Measurements from ENCODE around the gene RAB27A. TPM values are rescaled to one million over a fixed set of nuclear protein-coding genes. Genes with fewer than 3 reads are reported as not detected.

The RAB27A gene
- total and polyA plus RNA-seq, 9 of the 15 experiments (the other 6 are each of a cell fraction or from before 2014, with no cell fraction given): 31.5 to 171 (median 80.4) TPM

DNA sequence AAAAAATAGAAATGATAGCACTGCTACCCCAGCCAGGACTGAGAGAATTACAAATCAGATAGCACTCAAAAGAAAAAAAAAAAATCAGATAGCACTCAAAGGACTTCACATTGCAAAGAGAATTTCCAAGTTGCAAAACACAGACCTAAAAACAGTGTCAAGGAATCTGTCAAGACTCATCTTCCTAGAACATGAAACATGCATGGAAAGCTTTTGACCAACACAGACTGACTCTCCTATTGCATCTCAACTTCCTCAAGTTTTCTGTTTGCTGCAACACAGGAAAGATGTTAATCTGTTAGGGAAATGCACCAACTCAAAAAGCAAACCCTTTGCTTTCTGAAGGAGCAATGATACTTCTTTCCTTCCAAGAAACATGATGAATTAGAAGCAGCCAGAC lies 42.3 kb downstream of the RAB27A start:
- no peak overlapping the region; the same call in 1 of the 2 replicates for H3K4me2 ChIP-seq (ENCODE audit: insufficient read depth, low read length)
- in situ Hi-C loops (cut with MboI): no loop called here
- H4K20me1 ChIP-seq (replicated peaks; ENCODE audit: control insufficient read depth, insufficient read depth, low read length): no peaks in the 10 kb centered on the region
- intact Hi-C loops (cut with micrococcal nuclease): no loop called here
- FAIRE-seq (no peak), DNase-seq (ENCODE audit: extremely low read depth in 1 of 4, low spot score in 3 of 4) (no peak), ATAC-seq (peak; percentile 4; the same call in 1 of the 3 replicates)
- ChIA-PET CTCF (ENCODE audit: low intra/inter-chr PET ratio) (no interaction called here), POLR2A (interaction anchor here (0.5 to 2.5 kb wide), 2 partner anchors 10 to 35 kb away, joined by 3 to 9 read pairs; no protein-coding TSS in a partner anchor)
- H3K36me3 ChIP-seq (ENCODE audit: control insufficient read depth, insufficient read depth, low read length): peaks cover 33% of the 10 kb centered on the region
- no peak overlapping the region for H3K27ac ChIP-seq (ENCODE audit: extremely low read depth, low read depth, low read length)
- no peaks in the 10 kb centered on the region for H3K9me1 ChIP-seq (ENCODE audit: control insufficient read depth, insufficient read depth, low read length)
- peaks cover 8 to 33% of the 10 kb centered on the region in 2 experiments; a peak in 3 of 5 replicates for H3K4me1 ChIP-seq (replicated peaks in 1 of 2; ENCODE audit: control insufficient read depth in 2 of 2, insufficient read depth in 2 of 2, low read length in 2 of 2)
- BruUV-seq (replicated peaks): no TSS peak
- no peaks in the 10 kb centered on the region for H3K9me3 ChIP-seq (replicated peaks; ENCODE audit: control insufficient read depth, insufficient read depth, low read depth, low read length)
- H3K4me3 ChIP-seq: no peak overlapping the region
- peaks cover 74% of the 10 kb centered on the region for H3K79me2 ChIP-seq (ENCODE audit: control insufficient read depth, insufficient read depth, low read length)
- TF ChIP-seq NELFE (IDR thresholded peaks at IDR 0.05; ENCODE audit: insufficient read depth, insufficient read length) (no peak), BMI1 (IDR thresholded peaks at IDR 0.05; ENCODE audit: low read length) (no peak), PHF20 (IDR thresholded peaks at IDR 0.05; ENCODE audit: partially characterized antibody) (no peak), TCF7L2 (IDR thresholded peaks at IDR 0.05; ENCODE audit: low read depth, low read length) (no peak), SMARCE1 (IDR thresholded peaks at IDR 0.05) (0 out of 2 replicates have a peak, but pooled peaks have one; percentile 13), ZNF384 (IDR thresholded peaks at IDR 0.05; ENCODE audit: low read depth, low read length) (peak; percentile 55)
- H3K9ac ChIP-seq (ENCODE audit: insufficient read depth in 1 of 2, low read depth in 2 of 2, low read length in 2 of 2): no peak overlapping the region
- H2AFZ ChIP-seq (ENCODE audit: low read depth, low read length): no peak overlapping the region
- H3K27me3 ChIP-seq (ENCODE audit: control insufficient read depth in 2 of 2, insufficient read depth in 2 of 2, low read length in 2 of 2): no peaks in the 10 kb centered on the region

DNA sequence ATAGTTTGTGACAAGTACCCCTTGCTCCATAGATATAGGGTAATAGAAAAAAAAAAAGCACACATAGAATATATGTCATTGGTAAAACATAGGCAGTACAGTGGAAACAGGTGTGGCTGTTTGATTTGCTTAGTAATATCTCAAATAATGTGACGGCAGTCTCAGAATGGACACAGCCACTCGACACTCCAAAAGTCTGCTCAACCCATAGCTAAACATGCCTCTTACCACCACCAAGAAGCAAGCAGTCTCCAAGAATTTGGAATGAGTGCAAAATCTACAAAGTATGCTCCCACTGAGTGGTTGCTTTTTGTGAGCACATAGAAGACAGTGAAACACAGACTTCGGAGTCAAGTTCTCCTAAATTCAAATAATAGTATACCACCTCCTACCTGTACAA lies 43.0 kb downstream of the RAB27A start:
- no TSS peak for BruUV-seq (replicated peaks)
- Histone ChIP-seq H3K9me3 (replicated peaks; ENCODE audit: control insufficient read depth, insufficient read depth, low read depth, low read length) (no peaks in the 10 kb centered on the region), H3K4me1 (replicated peaks in 1 of 2; ENCODE audit: control insufficient read depth in 2 of 2, insufficient read depth in 2 of 2, low read length in 2 of 2) (peaks cover 8 to 30% of the 10 kb centered on the region in 2 experiments; a peak in 3 of 5 replicates), H3K27ac (ENCODE audit: extremely low read depth, low read depth, low read length) (no peak overlapping the region), H3K79me2 (ENCODE audit: control insufficient read depth, insufficient read depth, low read length) (peaks cover 72% of the 10 kb centered on the region), H3K9me1 (ENCODE audit: control insufficient read depth, insufficient read depth, low read length) (no peaks in the 10 kb centered on the region), H3K9ac (ENCODE audit: insufficient read depth in 1 of 2, low read depth in 2 of 2, low read length in 2 of 2) (no peak overlapping the region), H4K20me1 (replicated peaks; ENCODE audit: control insufficient read depth, insufficient read depth, low read length) (no peaks in the 10 kb centered on the region), H2AFZ (ENCODE audit: low read depth, low read length) (no peak overlapping the region), H3K27me3 (ENCODE audit: control insufficient read depth in 2 of 2, insufficient read depth in 2 of 2, low read length in 2 of 2) (no peaks in the 10 kb centered on the region), H3K4me3 (no peak overlapping the region), H3K36me3 (ENCODE audit: control insufficient read depth, insufficient read depth, low read length) (peaks cover 31% of the 10 kb centered on the region), H3K4me2 (ENCODE audit: insufficient read depth, low read length) (no peak overlapping the region)
- POLR2A ChIA-PET: interaction anchor here (2.5 kb wide), 1 partner anchor 9 kb away, joined by 9 read pairs; no protein-coding TSS in a partner anchor
- CTCF ChIA-PET (ENCODE audit: low intra/inter-chr PET ratio): no interaction called here
- in situ Hi-C loops (cut with MboI) (no loop called here), intact Hi-C loops (cut with micrococcal nuclease) (no loop called here)
- 67% methylated on average over 3 of the region's 3 CpGs for WGBS (ENCODE audit: insufficient coverage, low coverage, missing lambda C conversion rate)
- ATAC-seq (no peak), DNase-seq (ENCODE audit: extremely low read depth in 1 of 4, low spot score in 3 of 4) (no peak), FAIRE-seq (no peak)
- TF ChIP-seq HMG20A (CRISPR knock-in tag; conservative IDR thresholded peaks at IDR 0.05): no peak
- no peak for TF ChIP-seq ELF2 (CRISPR knock-in tag; IDR thresholded peaks at IDR 0.05)
- no peak for TF ChIP-seq HIVEP1 (CRISPR knock-in tag; IDR thresholded peaks at IDR 0.05)
- TF ChIP-seq SRSF7 (optimal IDR thresholded peaks at IDR 0.05; ENCODE audit: low read depth, low read length): no peak
- no peak for TF ChIP-seq ZBTB12 (CRISPR knock-in tag; IDR thresholded peaks at IDR 0.05)
- no peak for TF ChIP-seq L3MBTL2 (IDR thresholded peaks at IDR 0.05)
- TF ChIP-seq, protein P1, sequence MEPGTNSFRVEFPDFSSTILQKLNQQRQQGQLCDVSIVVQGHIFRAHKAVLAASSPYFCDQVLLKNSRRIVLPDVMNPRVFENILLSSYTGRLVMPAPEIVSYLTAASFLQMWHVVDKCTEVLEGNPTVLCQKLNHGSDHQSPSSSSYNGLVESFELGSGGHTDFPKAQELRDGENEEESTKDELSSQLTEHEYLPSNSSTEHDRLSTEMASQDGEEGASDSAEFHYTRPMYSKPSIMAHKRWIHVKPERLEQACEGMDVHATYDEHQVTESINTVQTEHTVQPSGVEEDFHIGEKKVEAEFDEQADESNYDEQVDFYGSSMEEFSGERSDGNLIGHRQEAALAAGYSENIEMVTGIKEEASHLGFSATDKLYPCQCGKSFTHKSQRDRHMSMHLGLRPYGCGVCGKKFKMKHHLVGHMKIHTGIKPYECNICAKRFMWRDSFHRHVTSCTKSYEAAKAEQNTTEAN (CRISPR knock-in tag; IDR thresholded peaks at IDR 0.05): no peak
- no peak for TF ChIP-seq ZSCAN32 (CRISPR knock-in tag; IDR thresholded peaks at IDR 0.05)
- TF ChIP-seq SRSF9 (IDR thresholded peaks at IDR 0.05; ENCODE audit: borderline replicate concordance, low read depth, low read length): no peak
- no peak for TF ChIP-seq ZNF134 (CRISPR knock-in tag; conservative IDR thresholded peaks at IDR 0.05)
- no peak for TF ChIP-seq GABPB2 (CRISPR knock-in tag; conservative IDR thresholded peaks at IDR 0.05)
- no peak for TF ChIP-seq NRF1 (conservative IDR thresholded peaks at IDR 0.05 in 1 of 2, IDR thresholded peaks at IDR 0.05 in 1 of 2)
